Measurements from ENCODE around the gene RAI1.

The RAI1 gene

GRCh38 chr17:17784657-17785267 lies 103.5 kb downstream of the RAI1 start:
- no peak for DNase-seq

GRCh38 chr17:17785407-17785806 lies 104.1 kb downstream of the RAI1 start:
- DNase-seq = no peak

DNA sequence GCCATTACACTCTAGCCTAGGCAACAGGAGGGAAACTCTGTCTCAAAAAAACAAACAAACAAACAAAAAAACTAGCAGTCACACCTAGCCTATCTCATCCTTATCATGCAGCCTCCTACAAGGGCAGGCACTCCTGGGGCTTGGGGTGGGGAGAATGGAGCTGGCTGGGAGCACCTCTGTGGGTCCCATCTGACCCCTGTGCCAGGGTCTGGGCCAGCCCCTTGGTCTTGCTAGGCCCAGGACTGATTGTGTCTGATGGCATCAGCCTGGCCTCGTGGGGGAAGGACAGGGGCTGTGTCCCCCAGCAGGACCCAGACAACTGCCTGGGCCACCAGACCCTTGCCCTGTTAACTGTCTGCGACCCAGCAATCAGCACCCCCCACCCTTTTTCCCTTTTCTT lies 105.7 kb downstream of the RAI1 start:
- no peak for DNase-seq

- no peak for DNase-seq
These were observed 106.3 kb downstream of the RAI1 start for GRCh38 chr17:17787568-17787967.

GRCh38 chr17:17788967-17789366 lies 107.7 kb downstream of the RAI1 start:
- no peak for DNase-seq

- no peak for DNase-seq
These were observed 108.2 kb downstream of the RAI1 start for GRCh38 chr17:17789410-17789809.

DNA sequence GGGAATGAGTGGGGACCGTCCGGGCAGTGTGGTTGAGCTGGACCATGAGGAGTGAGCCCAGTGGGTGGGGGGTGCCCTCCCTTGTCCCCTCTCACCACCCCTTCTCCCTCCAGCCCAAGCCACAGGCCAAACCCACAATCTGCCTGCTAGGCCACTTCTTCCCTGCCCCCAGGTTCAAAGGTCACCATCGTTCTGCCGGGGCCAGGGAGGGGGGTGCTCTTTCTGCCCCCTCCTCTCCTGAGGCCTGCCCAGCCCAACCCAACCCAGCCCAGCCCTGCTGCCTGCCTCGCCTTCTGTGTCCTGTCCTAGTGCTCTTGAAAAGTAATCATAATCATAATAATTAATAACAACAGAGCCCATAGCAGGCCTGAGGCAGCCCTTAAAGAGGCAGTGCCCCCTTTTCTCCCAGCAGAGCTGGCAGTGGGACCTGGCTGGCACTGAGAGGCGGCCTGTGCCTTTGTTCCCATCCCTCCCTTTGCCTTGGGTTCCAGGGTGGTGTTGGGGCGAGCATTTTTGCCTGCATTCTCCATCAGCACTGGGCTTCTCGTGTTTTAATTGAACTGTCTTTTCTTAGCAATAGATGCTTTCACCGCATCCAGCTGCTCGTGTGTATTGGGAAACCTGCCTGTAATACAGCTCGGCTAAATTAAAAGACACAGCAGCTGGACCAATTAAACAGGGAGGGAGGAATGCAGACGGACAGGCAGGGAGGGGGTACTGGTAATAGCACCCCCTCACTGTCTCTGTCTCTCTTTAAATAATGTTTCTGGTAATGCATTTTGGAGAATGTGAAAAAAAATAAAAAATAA lies 108.8 kb downstream of the RAI1 start:
- no peak for DNase-seq

DNA sequence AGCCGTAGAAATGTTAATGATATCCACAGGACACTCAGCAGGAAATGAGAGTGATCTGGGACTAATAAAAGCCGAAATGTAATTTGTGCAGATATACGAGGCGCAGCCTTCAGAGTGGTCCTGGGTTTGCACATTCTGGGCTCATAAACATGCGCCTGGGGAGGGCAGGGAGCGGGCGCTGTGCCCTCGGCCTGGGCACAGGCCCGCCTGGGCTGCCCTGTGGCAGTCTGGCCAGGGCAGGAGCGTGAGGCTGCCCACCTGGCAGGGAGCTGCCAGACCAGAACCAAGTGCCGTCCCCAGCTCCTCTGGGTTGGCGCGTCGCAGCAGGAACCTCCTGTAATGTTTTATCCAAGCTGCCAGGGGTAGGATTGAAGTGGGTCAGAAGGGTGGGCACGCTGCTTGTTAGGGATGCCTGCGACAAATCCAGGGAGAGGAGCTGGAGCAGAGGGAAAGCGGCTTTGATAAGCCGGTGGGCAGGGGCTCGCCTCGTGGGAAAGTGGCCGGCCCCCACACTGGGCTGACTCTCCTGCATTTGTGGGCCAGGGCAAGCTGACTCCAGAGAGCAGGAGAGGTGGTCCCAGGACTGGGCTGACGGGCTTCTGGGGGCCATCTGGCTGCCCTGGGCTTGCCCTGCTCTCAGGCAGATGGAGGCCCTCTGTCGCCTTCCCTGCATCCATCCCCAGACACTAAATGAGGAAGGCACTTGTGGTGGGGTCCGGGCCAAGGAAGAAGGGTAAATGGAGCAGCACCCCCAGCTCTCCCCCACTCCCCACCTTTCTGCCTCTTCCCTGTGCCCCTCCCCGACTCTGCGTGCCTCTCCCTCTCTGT lies 109.6 kb downstream of the RAI1 start:
- DNase-seq = peak; percentile 27

- DNase-seq = no peak
These were observed 110.8 kb downstream of the RAI1 start for GRCh38 chr17:17792037-17792550.

DNA sequence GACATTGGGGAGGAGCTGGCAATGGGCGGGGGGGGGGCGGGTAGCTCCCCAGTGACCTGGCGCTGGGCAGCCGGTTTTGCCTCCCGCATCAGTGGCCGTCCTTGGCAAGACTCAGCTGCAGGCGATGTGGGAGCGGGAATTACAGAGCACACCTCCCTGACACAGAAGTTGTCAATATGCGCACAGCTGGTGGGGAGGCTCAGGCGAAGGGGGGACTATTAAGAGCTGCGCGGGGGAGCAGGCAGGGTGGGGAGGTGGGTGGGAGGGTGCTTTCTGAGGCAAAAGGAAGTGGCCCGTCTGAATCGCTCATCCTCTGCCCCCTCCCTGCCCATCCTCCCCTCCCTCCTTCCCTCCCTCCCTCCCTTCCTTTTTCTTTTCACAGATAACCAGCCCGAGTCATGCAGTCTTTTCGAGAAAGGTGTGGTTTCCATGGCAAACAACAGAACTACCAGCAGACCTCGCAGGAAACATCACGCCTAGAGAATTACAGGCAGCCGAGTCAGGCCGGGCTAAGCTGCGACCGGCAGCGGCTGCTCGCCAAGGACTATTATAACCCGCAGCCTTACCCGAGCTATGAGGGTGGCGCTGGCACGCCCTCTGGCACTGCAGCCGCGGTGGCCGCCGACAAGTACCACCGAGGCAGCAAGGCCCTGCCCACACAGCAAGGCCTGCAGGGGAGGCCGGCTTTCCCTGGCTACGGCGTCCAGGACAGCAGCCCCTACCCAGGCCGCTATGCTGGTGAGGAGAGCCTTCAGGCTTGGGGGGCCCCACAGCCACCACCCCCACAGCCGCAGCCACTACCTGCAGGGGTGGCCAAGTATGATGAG lies 111.5 kb downstream of the RAI1 start:
- no peak for DNase-seq

DNA sequence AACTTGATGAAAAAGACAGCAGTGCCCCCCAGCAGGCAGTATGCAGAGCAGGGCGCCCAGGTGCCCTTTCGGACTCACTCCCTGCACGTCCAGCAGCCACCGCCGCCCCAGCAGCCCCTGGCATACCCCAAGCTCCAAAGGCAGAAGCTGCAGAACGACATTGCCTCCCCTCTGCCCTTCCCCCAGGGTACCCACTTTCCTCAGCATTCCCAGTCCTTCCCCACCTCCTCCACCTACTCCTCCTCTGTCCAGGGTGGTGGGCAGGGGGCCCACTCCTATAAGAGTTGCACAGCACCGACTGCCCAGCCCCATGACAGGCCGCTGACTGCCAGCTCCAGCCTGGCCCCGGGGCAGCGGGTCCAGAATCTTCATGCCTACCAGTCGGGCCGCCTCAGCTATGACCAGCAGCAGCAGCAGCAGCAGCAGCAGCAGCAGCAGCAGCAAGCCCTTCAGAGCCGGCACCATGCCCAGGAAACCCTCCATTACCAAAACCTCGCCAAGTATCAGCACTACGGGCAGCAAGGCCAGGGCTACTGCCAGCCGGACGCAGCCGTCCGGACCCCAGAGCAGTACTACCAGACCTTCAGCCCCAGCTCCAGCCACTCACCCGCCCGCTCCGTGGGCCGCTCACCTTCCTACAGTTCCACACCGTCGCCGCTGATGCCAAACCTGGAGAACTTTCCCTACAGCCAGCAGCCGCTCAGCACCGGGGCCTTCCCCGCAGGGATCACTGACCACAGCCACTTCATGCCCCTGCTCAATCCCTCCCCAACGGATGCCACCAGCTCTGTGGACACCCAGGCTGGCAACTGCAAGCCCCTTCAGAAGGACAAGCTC lies 112.3 kb downstream of the RAI1 start:
- DNase-seq = no peak

- DNase-seq = no peak
These were observed 113.1 kb downstream of the RAI1 start for GRCh38 chr17:17794382-17794781.

DNA sequence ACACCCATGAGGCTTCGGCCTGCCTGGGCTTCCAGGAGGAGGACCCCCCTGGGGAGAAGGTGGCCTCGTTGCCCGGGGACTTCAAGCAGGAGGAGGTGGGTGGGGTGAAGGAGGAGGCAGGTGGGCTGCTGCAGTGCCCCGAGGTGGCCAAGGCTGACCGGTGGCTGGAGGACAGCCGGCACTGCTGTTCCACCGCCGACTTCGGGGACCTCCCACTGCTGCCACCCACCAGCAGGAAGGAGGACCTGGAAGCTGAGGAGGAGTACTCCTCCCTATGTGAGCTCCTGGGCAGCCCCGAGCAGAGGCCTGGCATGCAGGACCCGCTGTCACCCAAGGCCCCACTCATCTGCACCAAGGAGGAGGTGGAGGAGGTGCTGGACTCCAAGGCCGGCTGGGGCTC lies 114.0 kb downstream of the RAI1 start:
- no peak for DNase-seq

DNA sequence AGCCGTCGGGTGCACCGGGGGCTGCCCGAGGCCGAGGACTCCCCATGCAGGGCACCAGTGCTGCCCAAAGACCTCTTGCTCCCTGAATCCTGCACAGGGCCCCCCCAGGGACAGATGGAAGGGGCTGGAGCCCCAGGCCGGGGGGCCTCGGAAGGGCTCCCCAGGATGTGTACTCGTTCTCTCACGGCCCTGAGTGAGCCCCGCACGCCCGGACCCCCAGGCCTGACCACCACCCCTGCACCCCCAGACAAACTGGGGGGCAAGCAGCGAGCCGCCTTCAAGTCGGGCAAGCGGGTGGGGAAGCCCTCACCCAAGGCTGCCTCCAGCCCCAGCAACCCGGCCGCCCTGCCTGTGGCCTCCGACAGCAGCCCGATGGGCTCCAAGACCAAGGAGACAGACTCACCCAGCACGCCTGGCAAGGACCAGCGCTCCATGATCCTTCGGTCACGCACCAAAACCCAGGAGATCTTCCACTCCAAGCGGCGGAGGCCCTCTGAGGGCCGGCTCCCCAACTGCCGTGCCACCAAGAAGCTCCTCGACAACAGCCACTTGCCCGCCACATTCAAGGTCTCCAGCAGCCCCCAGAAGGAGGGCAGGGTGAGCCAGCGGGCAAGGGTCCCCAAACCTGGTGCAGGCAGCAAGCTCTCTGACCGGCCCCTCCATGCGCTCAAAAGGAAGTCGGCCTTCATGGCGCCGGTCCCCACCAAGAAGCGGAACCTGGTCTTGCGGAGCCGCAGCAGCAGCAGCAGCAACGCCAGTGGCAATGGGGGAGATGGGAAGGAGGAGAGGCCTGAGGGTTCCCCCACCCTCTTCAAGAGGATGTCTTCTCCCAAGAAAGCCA lies 114.9 kb downstream of the RAI1 start:
- no peak for DNase-seq

DNA sequence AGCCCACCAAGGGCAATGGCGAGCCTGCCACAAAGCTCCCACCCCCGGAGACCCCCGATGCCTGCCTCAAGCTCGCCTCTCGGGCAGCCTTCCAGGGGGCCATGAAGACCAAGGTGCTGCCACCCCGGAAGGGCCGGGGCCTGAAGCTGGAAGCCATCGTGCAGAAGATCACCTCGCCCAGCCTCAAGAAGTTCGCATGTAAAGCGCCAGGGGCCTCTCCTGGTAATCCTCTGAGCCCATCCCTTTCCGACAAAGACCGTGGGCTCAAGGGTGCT lies 115.5 kb downstream of the RAI1 start:
- no peak for DNase-seq

DNA sequence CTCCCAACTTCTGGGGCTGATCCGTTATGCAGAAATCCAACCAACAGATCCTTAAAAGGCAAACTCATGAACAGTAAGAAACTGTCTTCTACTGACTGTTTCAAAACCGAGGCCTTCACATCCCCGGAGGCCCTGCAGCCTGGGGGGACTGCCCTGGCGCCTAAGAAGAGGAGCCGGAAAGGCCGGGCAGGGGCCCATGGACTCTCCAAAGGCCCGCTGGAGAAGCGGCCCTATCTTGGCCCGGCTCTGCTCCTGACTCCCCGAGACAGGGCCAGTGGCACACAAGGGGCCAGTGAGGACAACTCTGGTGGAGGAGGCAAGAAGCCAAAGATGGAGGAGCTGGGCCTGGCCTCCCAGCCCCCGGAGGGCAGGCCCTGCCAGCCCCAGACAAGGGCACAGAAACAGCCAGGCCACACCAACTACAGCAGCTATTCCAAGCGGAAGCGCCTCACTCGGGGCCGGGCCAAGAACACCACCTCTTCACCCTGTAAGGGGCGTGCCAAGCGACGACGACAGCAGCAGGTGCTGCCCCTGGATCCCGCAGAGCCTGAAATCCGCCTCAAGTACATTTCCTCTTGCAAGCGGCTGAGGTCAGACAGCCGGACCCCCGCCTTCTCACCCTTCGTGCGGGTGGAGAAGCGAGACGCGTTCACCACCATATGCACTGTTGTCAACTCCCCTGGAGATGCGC lies 116.0 kb downstream of the RAI1 start:
- no peak for DNase-seq

DNA sequence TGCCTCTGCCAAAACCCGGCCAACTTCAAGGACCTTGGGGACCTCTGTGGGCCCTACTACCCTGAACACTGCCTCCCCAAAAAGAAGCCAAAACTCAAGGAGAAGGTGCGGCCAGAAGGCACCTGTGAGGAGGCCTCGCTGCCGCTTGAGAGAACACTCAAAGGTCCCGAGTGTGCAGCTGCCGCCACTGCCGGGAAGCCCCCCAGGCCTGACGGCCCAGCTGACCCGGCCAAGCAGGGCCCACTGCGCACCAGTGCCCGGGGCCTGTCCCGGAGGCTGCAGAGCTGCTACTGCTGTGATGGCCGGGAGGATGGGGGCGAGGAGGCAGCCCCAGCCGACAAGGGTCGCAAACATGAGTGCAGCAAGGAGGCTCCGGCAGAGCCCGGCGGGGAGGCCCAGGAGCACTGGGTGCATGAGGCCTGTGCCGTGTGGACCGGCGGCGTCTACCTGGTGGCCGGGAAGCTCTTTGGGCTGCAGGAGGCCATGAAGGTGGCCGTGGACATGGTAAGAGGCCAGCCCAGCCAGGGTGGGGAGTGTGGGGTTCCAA lies 116.8 kb downstream of the RAI1 start:
- DNase-seq = no peak

GRCh38 chr17:17798573-17799255 lies 117.5 kb downstream of the RAI1 start:
- DNase-seq = no peak

- no peak for DNase-seq
These were observed 119.3 kb downstream of the RAI1 start for GRCh38 chr17:17800504-17801021.

All from right kidney (tissue), 1 donor.